A549 treated with DMSO at 1 μM for 4 hours (cell line): ENCODE data around the gene IFFO2. TPM values are rescaled to one million over a fixed set of nuclear protein-coding genes. Genes with fewer than 3 reads are reported as not detected.

Source experiments
- total RNA-seq: library from RNA; stranded (reverse); fragments of 200-300 nt; extraction: Qiagen RNA extraction; gene quantifications from 5 replicates; pipeline ENCODE4 v1.2.3, GENCODE V29; 2022; ENCODE audit warnings: low read depth

The IFFO2 gene
- 13.9 to 24.6 TPM (median 19.4 TPM) in 5 replicates for total RNA-seq

DNA sequence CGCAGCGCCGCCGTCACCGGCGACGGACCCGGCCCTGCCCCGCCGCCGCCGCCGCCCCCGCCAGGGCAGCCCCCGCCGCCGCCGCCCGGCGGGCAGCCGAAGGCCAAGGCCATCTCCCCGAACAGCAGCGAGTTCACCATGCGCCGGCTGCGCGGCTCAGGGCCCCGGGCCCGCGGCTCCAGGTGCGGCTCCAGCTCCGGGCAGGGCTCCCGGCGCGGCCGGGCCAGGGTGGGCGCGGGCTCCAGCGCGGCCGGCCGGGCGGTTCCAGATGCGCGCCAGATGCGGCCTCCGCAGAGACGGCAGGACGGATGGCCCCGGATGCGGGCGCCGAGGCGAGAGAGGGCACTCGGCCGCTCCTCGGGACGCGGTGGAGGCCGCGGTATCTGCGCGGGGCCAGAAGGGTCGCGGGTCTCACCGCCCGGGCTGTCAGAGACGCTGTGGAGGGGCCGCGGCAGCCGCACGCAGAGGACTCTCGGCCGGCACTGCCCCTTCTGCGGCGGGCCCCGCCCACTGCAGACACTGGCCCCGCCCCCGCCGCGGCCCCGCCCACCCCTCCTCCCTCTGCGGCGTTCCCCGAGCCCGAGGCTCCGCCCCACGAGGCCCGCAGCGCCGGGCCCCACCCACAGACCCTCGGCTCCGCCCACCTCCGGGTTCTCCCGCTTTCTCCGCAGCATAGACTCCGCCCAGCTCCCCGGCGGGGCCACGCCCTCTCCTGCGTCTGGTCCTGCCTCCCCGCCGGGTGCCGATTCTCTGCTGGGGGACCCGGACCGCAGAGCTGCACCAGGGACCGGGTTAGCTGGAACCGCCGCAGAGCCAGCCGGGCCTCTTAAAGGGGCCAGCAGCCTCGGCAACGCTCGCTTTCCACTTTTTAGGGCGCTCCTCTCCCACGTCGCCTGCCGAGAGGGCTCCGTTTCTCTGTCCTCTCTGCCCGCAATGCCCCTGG is at the start of gene IFFO2:
Gene IFFO2, minus strand, starts transcription at position 484 of the 943 bp plus-strand sequence. Its CDS starts 344 bp downstream, at position 140.

DNA sequence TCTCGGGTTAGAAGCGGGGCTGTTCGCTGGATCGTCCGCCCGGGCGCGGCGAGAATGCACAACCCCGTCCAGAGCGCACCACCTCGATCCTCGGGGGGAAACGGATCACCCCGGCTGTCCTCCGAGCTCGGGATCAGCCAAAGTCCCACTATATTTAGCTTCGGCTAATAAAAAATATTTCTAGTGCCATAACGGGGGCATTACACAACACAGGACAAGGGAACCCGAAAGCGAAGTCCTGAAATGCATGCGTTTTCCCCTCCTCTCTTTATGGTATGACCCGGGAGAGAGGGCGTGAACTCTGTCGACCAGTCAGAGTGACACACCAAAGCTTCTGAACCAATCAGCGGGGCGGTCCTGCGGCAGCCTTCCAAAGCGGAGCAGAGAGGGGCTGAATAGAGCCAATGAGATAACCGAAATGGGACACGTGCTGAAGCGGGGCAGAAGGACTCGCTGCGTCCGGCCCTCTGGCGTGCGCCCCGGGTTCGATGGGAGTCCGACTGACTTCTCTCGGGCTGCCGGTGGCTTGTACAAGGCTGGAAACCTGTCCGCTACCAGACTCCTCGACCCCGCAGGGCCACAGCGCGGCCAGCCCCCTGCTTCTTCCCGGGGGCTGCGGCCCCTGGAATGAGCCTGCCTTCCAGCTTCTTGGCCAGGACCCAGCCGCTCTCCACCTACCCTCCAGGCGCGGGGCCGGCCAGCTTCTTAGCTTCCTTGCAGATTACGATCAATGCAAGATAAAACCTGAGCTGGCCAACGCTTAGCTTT is 53.8 kb downstream of the IFFO2 start, which contains the start of gene ALDH4A1:
Gene ALDH4A1, minus strand, starts transcription at position 33 of the 768 bp plus-strand sequence. Its CDS starts 32 bp downstream, at position 1.

DNA sequence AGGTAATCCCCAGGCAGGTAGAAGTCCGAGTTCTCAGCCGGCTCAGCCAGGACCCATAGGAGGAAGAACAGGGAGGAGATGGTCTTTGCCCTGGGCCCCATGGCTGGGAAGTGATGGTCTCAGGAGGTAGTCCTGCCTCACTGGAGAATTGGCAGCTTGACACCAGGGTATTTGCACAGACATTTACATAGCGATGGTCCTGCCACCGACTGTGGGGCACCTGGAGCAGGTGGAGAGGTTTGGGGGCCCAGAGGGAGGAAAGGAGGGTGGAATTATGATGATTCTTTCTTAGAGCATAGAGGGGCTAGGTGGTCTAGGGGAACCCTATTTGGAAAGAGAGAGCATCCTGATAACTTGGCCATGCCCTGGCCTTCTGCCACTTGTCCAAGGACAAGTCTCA is 96.9 kb downstream of the IFFO2 start, which contains the start of gene TAS1R2:
Gene TAS1R2, minus strand, starts transcription at position 101 of the 400 bp plus-strand sequence. Its CDS starts 0 bp downstream, at position 101.

Other genes starting within 250 kb of the IFFO2 start
- gene TAS1R2, start 97.0 kb downstream of the IFFO2 start, total RNA-seq, result not detected in 5 replicates
- 13.3 to 15.0 TPM (median 14.3 TPM) in 5 replicates for gene ALDH4A1, start 54.1 kb downstream of the IFFO2 start, total RNA-seq